Ovary (tissue), 9 donors: ENCODE measurements around the gene GPHN. TPM values are rescaled to one million over a fixed set of nuclear protein-coding genes. Genes with fewer than 3 reads are reported as not detected.

Experiments used
- DNase-seq, 5 donors: peaks; one replicate each; pipeline ENCODE4 v3.0.0-alpha.2; 2019 to 2020
- H3K27ac ChIP-seq, 2 donors: fragments of 200-600 bp; one replicate each; pipeline versions ENCODE4 v1.5.1 to v1.8.0; 2019 to 2022
- H3K27me3 ChIP-seq: fragments of 200-600 bp; one replicate; pipeline ENCODE4 v1.8.0; 2022
- H3K36me3 ChIP-seq: fragments of 200-600 bp; sonication (generic); one replicate; pipeline ENCODE4 v1.5.1; 2019
- H3K4me1 ChIP-seq: one replicate; pipeline ENCODE4 v1.8.1; 2013; ENCODE audit warnings: mild to moderate bottlenecking, moderate library complexity; ENCODE audit not compliant: insufficient read depth
- H3K4me3 ChIP-seq: fragments of 200-600 bp; sonication (generic); one replicate; pipeline ENCODE4 v1.5.1; 2017
- H3K9me3 ChIP-seq, 2 donors: fragments of 200-600 bp in 1 of 2; sonication (generic) in 1 of 2; one replicate each; pipeline versions ENCODE4 v1.5.1 to v1.8.1; 2013 to 2019; ENCODE audit warnings: mild to moderate bottlenecking in 1 of 2, moderate library complexity in 1 of 2
- EP300 ChIP-seq: sonication (generic); formaldehyde crosslinking; IDR thresholded peaks from one replicate; pipeline ENCODE4 v1.6.1; 2017; ENCODE audit warnings: antibody characterized with exemption
- POLR2A ChIP-seq: fragments of 450-650 bp; IDR thresholded peaks from one replicate; pipeline ENCODE4 v1.6.1; 2017; ENCODE audit warnings: antibody characterized with exemption, mild to moderate bottlenecking, moderate library complexity
- WGBS, 3 donors: extraction: QIAGEN DNeasy Blood & Tissue Kit in 1 of 3; methylation state at CpG; one replicate each; pipeline versions ENCODE4 v1.1.5 to v1.1.7; 2013 to 2017; 5-methylcytosine and 5-hydroxymethylcytosine counted together
- intact Hi-C, 4 donors: fragments of 100-400 bp; cut with DNase I; formaldehyde crosslinking; loops; one replicate each; pipeline versions ENCODE4 v1.11.0 to v1.15.1; 2022 to 2023
- polyA plus RNA-seq, 2 donors: library from polyadenylated mRNA; stranded (reverse); fragments of 200-250 nt in 1 of 2; fragments of 350-450 nt in 1 of 2; fragmentation: Illumina TruSeq in 1 of 2; extraction: RNeasy Lipid Tissue Mini Kit (QIAGEN cat#74804) in 1 of 2; gene quantifications; one replicate each; pipeline ENCODE4 v1.2.3, GENCODE V29; 2013 to 2014
- total RNA-seq, 7 donors: library from RNA; depleted of rRNA in 2 of 7; stranded (reverse); fragments of >200 nt in 2 of 7; fragmentation: NEBNext Ultra II Directional in 3 of 7; extraction: Animal tissue kit (Norgen Biotek cat#: 25700) in 3 of 7; gene quantifications; one replicate each; pipeline versions ENCODE4 v1.1.0 to v1.2.4, GENCODE V29; 2016 to 2023
- TF ChIP-seq, protein P1 (sequence below), 3 donors: fragments of 450-650 bp in 2 of 3; fragments of 200-600 bp in 1 of 3; IDR thresholded peaks; one replicate each; pipeline versions ENCODE4 v1.5.1 to v1.8.0; 2016 to 2022; ENCODE audit warnings: antibody characterized with exemption in 3 of 3, mild to moderate bottlenecking in 1 of 3
- donor health status: DM: no; HTN: no; CAD: no; lungs with moderate emphysema.
- donor health status: DM: no; HTN: no; CAD: no.
- donor health status: Bipolar disorder and iron deficiency.
- donor health status: DM: yes; HTN: yes; CAD: no.
- donor health status: DM: no; HTN: no; CAD: no.
- donor health status: DM: yes; HTN: yes; CAD: no.

Gene GPHN
- total and polyA plus RNA-seq, 9 donors, result 8.3 to 44.9 (median 20.3) TPM

DNA sequence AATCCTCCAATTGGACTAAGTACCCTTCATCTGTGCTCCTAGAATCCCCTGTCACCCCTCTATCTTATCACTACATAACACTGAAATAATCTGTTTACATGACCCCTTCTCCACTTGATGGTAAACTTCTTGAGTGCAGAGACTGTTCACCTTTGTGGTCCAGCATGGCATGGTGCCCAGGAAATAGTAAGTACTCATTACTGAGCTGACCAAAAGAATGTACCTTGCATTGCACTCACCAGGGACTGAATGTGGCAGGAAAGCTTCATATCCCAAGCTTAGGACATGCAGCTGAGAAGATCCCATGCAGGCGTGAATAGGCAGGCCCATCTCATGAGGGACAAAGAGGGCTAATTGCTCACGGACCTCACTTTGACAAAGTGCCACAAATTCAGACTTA, 679.9 kb downstream of the GPHN start:
- intact Hi-C loops, result no loop called here
- no peaks in the 10 kb centered on the region for H3K27me3 ChIP-seq
- WGBS, 3 donors, result 75 to 89% (median 81%) methylated on average over 2 of the region's 2 CpGs
- no peaks in the 10 kb centered on the region for H3K4me1 ChIP-seq
- no peak overlapping the region for H3K27ac ChIP-seq
- no peaks in the 10 kb centered on the region for H3K9me3 ChIP-seq
- no peak for DNase-seq
- no peak overlapping the region for H3K4me3 ChIP-seq
- TF ChIP-seq EP300 (no peak), POLR2A (no peak)
- TF ChIP-seq, protein P1, sequence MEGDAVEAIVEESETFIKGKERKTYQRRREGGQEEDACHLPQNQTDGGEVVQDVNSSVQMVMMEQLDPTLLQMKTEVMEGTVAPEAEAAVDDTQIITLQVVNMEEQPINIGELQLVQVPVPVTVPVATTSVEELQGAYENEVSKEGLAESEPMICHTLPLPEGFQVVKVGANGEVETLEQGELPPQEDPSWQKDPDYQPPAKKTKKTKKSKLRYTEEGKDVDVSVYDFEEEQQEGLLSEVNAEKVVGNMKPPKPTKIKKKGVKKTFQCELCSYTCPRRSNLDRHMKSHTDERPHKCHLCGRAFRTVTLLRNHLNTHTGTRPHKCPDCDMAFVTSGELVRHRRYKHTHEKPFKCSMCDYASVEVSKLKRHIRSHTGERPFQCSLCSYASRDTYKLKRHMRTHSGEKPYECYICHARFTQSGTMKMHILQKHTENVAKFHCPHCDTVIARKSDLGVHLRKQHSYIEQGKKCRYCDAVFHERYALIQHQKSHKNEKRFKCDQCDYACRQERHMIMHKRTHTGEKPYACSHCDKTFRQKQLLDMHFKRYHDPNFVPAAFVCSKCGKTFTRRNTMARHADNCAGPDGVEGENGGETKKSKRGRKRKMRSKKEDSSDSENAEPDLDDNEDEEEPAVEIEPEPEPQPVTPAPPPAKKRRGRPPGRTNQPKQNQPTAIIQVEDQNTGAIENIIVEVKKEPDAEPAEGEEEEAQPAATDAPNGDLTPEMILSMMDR (IDR thresholded peaks at IDR 0.05), result no peak
- no peaks in the 10 kb centered on the region for H3K36me3 ChIP-seq

DNA sequence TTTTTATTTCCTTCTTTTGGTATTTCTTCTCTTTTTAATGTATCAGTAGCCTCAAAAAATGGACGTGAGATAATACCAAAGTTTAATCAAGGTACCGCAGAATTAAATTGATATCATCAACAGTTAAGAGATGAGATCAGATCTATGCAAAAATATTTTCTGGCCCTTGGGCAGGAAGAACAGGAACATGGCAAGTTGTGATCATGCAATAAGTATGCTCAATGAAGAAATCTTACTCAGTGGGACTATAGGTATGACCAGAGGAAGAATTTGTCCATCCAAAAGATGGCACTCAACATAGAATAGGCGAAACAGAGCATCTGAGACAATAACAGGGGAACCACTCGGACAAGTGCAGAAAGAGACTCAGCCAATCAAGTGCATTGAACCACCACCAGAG, 680.4 kb downstream of the GPHN start:
- intact Hi-C loops, result no loop called here
- TF ChIP-seq EP300 (no peak), POLR2A (no peak)
- TF ChIP-seq, protein P1 (IDR thresholded peaks at IDR 0.05), result no peak
- Histone ChIP-seq H3K4me3 (no peak overlapping the region), H3K27me3 (no peaks in the 10 kb centered on the region), H3K27ac (no peak overlapping the region), H3K9me3 (no peaks in the 10 kb centered on the region), H3K4me1 (no peaks in the 10 kb centered on the region), H3K36me3 (no peaks in the 10 kb centered on the region)
- DNase-seq, result no peak
- WGBS, 3 donors, result 88 to 91% (median 90%) methylated on average over 4 of the region's 4 CpGs

DNA sequence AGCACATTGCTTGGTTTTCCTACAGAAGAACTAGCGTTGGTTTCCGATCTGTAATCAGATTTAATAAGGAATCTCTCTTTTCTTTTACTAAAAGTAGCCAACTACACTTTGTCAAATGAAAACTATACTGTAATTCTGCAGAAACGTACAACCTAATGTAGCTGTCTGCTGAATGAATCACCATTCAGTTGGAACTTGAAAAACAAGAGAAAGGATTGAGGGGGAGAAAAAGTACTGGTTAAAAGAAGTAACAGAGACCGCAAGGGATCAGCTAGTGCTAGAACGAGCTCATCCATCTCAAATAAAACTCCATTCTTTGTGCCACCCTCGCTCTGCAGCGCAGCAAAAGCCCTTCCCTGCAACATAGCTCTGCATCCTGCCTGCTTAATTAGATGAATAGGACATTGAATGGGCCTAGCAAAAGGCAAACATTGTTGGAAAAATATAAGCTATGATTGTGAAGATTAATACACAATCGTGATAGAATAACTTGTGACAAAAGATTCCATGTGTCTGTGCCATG, 683.9 kb downstream of the GPHN start:
- H3K4me3 ChIP-seq, result no peak overlapping the region
- TF ChIP-seq, protein P1 (IDR thresholded peaks at IDR 0.05), result no peak
- TF ChIP-seq POLR2A, result no peak
- TF ChIP-seq EP300, result no peak
- no peak for DNase-seq
- H3K9me3 ChIP-seq, result no peaks in the 10 kb centered on the region
- no peaks in the 10 kb centered on the region for H3K36me3 ChIP-seq
- H3K27me3 ChIP-seq, result no peaks in the 10 kb centered on the region
- intact Hi-C loops, result no loop called here
- no peaks in the 10 kb centered on the region for H3K4me1 ChIP-seq
- WGBS, 3 donors, result 74 to 83% (median 81%) methylated on average over 8 of the region's 8 CpGs
- no peak overlapping the region for H3K27ac ChIP-seq

DNA sequence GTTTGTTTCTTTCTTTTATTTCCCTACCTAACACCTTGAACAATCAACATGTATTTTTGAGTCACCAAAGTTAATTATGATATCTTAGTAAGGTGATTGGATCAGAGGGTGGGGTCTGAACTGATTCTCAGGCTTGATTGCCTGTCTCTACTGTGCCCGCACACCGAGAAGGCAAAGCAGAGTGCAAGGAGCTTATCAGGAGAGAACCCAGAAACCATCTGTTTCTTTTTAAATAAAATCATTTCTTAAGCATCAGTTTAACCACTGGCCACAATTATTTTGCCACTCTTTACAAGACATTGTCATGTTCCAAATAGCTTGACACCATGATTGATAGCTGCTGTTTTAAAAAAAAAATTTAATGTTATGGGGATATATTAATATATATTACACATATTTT, 684.4 kb downstream of the GPHN start:
- intact Hi-C loops, result no loop called here
- H3K36me3 ChIP-seq, result no peaks in the 10 kb centered on the region
- H3K4me3 ChIP-seq, result no peak overlapping the region
- no peaks in the 10 kb centered on the region for H3K27me3 ChIP-seq
- H3K27ac ChIP-seq, result no peak overlapping the region
- 71 to 80% (median 74%) methylated on average over 2 of the region's 2 CpGs for WGBS, 3 donors
- H3K4me1 ChIP-seq, result no peaks in the 10 kb centered on the region
- H3K9me3 ChIP-seq, result no peaks in the 10 kb centered on the region
- no peak for TF ChIP-seq POLR2A
- TF ChIP-seq EP300, result no peak
- TF ChIP-seq, protein P1 (IDR thresholded peaks at IDR 0.05), result no peak
- no peak for DNase-seq

DNA sequence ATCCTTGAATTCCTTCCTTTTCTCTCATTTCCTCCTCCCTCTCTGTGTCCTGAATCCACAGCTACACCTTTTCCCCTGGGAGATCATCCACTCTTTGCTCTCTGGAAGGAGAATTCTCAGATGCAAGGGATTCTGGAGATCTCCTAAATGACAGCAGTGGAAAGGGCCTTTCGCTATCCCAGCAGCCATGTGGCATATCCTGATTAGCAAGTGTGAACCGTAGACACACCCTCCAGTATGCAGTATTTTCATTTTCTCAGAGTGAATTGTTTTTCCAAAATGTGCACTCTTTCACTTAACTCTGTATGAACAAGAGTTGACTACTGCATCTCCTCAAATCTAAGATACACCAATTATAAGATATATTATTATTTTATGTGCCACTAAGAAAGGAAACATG, 687.3 kb downstream of the GPHN start:
- TF ChIP-seq EP300 (no peak), POLR2A (no peak)
- TF ChIP-seq, protein P1 (IDR thresholded peaks at IDR 0.05), result no peak
- no peaks in the 10 kb centered on the region for H3K4me1 ChIP-seq
- intact Hi-C loops, result no loop called here
- DNase-seq, result no peak
- 27 to 44% (median 28%) methylated on average over 2 of the region's 2 CpGs for WGBS, 3 donors
- H3K4me3 ChIP-seq, result no peak overlapping the region
- no peak overlapping the region for H3K27ac ChIP-seq
- no peaks in the 10 kb centered on the region for H3K36me3 ChIP-seq
- no peaks in the 10 kb centered on the region for H3K9me3 ChIP-seq
- H3K27me3 ChIP-seq, result no peaks in the 10 kb centered on the region
